GM21723 (cell line): ENCODE measurements around the gene CRMP1.
"Not testable (repeated sequence)": the region's sequence is repeated elsewhere in the genome, so short reads cannot be mapped to it uniquely, and the experiment has no call there.

ENCODE experiments used
- ATAC-seq: cut with Tn5 transposase; IDR thresholded peaks from one replicate; pipeline ENCODE4 v1.9.1; 2021; ENCODE audit warnings: mild to moderate bottlenecking, moderate library complexity; ENCODE audit not compliant: unreplicated experiment

The CRMP1 gene

DNA sequence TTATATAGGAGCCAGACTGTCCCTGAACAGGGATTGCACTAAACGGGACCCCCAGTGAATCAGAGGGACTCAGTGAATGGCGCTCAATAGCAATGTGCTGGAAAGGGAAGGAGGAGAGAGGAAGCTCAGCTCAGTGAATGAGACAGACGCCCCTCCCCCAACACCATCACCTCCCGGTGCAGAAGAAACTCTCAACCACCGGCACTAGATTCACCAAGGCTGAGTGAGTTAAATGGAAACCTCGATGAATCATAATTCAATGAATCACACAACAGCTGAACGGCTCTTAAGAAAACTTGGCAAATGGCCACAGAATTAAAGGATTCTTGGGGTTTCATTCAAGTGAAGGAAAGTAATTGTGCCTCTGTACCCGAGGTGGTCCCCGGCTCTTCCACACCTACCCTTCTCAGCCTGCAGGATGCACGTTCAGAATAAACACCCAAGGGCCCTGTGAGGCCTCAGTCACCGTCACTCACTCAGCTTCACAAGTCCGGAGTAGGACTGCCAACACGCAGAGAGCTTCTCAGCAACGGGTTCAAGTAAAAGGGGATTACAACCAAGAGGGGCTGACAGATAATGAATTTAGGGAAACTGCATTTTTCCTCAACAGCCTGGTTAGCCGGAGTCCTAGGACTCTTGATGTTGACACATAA is 29.3 kb downstream of the CRMP1 start:
- ATAC-seq, result no peak

DNA sequence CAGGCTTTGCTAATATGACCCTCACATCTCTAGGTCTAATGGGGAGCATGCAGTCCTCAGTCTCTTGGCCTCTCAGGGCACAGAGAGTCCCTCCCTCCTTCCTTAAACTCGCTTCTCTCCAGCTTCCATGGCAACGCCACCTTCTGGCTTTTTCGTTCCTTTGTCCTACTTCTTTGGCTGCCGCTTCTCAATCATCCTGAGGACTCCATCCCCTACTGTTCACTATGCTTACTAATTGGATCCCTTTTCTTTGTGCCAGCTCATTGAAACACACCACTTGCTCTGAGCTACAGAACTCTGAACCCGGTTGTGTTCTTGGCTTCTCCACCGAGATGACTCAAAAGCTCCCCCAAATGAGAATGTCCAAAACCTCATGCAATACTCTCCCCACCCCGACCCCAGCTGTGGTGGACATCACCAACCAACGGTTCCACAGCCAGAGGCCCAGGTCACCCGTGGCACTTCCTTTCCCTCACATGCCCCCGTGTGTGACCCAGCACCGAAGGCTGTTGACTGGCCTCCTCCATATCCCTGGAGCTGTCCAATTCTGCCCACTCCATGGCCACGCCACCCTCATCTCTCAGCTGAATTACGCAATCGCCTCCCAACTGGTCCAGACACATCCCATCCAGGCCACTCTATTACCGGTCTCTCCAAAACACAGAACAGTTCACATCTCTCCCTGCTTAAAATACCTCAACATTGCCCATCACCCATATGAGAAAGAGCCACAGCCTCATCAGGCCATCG is 34.7 kb downstream of the CRMP1 start:
- ATAC-seq, result no peak

DNA sequence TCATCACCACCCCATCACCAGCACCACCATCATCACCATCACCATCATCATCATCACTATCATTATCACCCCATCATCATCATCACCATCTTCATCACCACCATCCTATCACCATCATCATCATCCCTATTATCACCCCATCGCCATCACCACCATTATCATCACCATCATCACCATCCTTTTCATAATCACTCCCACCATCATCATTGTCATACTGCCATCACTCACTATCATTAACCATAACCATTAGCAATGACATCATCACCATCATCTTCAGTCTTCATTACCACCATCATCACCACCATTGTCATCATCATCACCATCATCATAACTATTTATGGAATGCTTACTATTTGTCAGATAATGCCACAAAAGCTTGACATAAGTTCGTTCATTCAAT is 35.7 kb downstream of the CRMP1 start:
- no peak for ATAC-seq

DNA sequence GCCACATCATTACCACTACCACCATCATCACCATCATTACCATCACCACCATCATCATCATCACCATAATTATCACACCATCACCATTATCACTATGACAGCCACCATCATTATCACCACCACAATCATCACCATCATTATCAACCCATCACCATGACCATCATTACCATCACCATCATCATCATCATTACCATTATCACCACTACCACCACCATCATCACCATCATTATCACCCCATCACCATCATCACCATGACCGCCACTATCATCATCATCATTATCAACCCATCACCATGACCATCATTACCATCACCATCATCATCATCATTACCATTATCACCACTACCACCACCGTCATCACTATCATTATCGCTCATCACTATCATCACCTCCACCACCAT is 36.5 kb downstream of the CRMP1 start:
- not testable (repeated sequence) for ATAC-seq

DNA sequence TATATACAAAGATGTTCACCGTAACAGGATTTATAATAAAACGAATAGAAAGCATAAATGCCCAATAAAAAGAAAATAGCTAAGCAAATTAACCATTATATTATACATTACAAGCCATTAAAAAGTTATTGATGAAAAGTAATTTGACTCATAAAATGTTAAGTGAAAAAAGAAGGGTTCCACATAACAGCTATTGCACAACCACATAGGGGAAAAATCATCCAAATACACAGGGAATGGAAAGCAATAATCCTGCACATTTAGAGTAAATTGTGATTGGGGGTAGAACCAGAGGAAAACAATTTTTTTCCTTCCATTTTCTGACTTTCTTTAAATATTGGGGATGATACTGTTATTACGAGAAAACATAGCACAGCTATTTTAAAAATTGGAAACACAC is 38.0 kb downstream of the CRMP1 start:
- ATAC-seq, result no peak

DNA sequence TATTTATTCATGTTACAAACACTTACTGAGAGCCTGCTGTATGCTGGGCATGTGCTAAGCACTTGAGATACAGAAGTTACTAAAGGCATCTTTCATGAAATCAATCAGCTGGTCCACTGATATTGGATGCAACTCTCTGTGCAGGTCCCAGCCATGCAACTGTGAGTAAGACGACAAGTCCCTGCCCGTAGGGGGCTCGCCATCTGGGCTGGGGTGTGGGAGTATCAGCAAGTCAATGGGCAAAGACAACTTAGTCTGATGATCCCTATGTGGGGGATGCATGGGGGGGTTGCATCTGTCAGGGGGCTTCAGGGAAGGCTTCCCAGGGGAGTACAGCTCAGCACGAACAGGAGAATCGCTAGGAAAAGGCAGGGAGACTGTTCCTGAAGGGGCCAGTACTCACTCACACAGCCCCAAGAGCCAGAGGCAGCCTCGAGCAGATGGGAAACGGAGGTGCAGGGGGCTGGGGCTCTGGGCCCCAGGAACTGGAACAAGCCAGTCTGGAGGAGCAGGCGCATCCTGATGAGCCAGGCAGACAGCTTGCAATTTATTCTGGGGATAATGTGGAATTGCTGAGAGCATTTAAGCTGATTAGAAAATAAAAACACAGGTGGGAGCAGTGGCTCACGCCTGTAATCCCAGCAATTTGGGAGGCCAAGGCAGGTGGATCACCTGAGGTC is 40.2 kb downstream of the CRMP1 start:
- no peak for ATAC-seq

DNA sequence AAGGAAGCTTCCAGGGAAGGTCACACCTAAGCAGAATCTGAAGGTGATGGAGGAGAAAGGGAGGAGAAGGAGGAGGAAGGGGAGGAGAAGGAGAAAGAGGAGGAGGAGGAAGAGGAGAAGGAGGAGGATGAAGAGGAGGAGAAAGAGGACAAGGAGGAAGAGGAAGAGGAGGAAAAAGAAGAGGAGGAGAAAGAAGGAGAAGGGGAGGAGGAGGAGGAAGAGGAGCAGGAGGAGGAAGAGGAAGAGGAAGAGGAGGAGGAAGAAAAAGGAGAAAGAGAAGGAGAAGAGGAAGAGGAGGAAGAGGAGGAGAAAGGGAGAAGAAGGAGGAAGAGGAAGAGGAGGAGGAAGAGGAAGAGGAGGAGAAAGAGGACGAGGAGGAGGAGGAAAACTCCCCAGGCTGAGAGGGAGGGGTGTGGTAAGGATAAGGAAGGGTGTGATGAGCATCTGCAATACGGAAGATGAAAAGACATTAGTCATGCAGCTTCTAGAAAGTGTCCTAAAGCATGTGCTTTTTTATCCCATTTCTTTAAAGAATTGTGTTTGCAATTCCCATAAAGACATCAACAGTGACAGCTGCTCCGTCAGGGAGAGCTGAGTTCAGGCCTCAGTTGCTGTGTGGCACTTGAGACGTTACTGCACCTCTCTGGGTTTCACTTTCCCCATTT is 41.1 kb downstream of the CRMP1 start:
- ATAC-seq, result no peak

DNA sequence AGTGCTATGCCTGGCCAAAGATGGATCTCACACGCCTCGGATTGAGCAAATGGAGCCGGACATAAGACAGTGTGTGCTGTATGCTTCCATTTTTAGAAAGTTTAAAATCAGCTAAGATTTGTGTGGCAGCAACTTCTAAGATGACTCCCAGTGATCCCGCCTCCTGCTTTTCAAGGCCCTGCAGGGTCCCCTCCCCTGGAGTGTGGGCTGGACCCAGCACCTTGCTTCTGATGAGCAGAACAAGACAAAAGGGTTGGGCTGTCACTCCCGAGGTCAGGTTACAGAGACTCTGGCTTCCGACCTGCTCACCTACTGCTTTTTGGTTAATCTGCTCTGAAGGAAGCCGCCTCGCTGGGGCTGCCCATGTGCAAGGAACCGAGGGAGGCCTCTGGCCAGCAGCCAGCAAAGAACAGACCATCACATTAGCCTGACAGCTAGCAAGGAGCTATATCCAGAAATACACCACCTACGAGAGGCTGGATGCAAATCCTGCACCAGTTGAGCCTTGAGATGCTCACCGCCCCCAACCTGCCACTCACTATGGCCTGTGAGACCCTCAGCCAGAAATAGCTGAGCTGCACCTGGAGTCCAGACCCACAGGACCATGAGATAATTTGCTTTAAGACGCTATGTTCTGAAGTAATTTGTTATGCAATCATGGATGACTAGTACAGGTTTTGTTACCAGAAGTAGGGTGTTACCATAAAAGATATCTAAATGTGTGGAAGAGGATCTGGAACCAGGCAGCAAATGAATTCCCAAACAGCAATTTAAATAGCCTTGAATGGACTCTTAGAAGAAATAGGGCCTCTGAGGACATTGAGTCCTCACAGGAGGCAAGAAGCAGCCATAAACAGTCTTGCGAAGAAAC is 47.6 kb downstream of the CRMP1 start:
- ATAC-seq, result no peak

DNA sequence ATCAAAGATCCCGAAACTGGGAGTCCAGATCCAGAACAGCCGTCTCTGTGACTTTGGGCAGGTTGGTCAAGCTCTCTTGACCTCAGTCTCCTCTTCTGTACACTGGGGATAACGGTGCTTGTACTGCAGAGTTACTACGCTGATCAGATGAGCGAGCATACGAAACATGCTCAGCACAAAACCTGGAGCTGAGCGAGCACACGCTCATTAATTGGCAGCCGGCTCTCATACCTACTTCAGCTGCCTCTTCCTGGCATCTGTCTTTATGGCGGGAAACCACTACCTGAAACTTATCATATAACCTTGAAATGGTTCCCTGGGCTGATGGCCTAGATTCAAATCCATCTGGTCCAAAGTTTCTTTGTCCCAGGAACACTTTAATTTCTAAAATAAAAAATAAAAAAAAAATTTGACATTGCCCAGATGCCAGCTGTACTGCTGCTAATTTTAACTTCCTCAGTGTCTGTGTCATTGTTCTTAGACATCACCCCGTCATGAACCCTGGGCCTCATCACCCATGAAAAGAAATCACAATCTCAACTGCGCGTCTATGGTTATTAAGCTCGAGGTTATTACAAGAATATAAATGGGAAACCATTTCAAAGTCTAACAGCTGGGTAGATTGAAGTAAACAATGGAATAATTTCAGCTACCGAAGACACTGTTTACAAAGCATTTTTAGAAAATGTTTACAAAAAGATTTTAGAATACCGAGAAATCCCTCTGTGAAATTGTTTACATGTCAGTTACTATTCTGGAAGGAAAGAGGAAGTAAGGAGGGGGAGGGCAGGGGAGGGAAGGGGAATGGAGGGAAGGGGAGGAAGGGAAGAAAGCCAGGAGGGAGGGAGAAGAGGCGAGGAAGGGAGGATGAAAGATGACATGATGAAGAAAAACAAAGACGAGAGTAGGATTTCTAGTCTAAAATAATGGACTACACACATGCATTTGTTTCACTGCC is 49.0 kb downstream of the CRMP1 start:
- ATAC-seq, result no peak

DNA sequence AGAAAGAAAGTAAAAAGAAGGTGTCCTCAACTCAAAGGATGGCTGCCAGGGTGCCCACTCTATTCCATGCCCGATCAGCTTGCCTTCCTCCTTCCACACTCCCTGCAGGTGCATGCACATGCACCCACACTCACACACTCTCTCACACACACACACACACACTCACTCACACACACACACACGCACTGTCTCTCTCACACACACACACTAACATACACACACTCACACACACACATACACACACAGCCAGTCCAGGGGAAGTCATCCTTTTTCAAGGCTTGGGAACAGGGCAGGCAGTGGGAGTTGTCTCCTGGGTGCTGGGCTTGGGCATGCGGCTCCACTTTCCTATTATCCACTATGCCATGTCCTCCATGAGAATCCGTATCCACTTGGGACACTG is 50.4 kb downstream of the CRMP1 start:
- ATAC-seq, result no peak

DNA sequence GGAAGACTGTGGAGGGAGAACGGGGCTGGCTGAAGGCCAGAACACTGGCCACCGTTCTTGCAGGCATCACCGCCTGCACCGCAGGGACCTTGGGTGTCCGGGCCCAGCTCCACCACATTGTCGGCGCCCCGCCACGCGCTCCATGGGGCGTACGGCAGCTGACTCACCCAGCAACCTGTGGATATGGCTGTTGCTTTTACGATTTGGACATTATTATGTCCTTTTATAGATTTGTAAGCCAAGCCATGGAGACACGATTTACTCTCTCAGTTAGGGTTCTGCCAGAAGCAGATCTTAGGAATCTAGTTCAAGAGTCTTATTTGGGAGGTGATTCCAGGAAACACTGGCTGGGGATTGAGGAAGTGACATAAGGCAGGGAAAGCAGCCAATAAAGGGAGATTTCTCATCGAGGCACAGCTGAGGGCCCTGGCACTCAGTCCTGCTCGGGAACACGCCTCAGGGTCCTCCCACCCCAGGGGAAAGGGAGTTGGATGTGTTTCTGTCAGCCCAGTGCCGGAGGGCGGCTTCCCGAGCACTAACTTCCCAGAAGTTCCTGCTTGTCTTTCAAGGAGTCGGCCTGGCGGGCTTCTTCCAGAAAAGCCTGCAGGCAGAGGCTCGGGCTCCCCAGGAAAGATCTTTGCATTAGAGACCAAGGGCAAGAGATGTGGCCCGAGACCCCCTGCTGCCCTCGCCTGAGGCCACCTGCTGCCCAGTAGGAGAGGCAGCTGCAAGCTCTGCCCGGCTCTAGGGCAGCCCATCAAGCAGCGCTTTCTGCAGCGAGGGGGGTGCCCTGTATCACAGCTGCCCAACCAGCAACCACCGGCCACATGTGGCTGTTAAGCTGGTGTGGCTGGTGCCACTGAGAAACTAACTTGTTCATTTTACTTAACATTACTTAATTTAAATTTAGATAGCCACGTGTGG is 52.9 kb downstream of the CRMP1 start:
- no peak for ATAC-seq

DNA sequence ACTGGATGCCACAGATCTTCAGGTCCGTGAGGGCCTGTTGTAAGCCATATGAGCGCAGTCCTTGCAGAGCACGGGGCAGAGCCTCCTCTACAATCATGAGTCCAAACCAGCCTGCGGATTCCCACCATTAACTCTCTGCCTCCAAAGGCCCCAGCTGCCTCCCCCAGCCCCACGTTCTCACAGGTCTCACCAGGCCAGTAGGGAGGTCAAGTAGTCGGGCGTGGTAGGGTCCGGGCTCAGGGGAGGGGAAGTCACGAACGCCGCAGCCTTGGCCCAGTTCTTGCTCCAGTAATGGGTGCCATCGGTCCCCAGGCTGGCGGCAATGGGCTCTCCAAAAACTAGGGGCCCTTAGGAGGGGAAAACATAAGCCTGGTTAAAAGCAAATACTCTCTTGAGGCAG is 53.6 kb downstream of the CRMP1 start:
- ATAC-seq, result no peak

DNA sequence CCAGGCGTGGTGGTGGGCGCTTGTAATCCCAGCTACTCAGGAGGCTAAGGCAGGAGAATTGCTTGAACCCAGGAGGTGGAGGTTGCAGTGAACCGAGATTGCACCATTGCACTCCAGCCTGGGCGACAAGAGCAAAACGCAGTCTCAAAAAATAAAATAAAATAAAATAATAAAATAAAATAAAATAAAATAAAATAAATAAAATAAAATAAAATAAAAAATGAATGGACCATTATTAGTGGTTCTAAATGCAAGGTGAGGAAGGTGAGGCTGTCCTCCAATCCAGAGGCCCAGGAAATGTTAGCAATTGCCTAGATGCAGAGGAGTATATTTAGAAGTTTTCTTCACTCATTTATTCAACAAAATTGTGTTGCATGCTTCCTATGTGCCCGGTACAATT is 55.4 kb downstream of the CRMP1 start:
- not testable (repeated sequence) for ATAC-seq

DNA sequence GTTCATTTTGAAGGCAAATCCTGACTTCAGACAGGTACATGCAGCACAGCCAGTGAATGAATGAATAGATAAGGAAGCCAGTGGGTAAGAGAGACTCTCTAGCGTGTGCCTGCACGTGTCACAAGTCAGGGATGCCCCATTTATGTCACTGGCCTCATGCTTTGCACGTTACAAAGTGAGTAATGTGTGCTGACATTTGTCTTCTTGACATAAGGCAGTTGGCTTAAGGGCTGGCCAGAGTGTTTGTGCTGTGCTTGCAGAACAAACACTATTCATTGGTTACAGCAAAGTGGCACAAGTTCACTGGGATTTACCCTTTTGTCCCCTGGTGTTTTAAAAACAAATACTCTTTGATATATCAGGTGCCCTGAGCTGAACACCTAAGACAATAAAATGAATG is 55.9 kb downstream of the CRMP1 start:
- no peak for ATAC-seq

DNA sequence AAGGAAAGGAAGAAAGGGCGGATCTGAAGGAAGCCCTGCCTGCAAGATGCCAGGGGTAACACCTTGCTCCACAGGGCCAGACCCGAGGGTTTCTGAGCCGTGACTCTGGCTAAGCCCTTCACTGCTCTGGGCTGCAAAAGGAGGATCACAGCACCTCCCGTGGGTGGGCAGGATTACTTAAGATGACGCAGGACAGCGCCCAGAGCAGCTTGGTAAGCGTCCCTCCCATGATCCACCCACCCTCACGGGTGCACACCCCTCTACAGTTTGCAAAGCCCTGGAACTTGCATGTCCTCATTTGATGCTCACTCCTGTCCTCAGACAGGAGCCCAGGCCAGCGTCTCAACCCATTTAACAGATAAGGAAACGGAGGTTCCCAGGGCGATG is 64.9 kb downstream of the CRMP1 start:
- no peak for ATAC-seq

DNA sequence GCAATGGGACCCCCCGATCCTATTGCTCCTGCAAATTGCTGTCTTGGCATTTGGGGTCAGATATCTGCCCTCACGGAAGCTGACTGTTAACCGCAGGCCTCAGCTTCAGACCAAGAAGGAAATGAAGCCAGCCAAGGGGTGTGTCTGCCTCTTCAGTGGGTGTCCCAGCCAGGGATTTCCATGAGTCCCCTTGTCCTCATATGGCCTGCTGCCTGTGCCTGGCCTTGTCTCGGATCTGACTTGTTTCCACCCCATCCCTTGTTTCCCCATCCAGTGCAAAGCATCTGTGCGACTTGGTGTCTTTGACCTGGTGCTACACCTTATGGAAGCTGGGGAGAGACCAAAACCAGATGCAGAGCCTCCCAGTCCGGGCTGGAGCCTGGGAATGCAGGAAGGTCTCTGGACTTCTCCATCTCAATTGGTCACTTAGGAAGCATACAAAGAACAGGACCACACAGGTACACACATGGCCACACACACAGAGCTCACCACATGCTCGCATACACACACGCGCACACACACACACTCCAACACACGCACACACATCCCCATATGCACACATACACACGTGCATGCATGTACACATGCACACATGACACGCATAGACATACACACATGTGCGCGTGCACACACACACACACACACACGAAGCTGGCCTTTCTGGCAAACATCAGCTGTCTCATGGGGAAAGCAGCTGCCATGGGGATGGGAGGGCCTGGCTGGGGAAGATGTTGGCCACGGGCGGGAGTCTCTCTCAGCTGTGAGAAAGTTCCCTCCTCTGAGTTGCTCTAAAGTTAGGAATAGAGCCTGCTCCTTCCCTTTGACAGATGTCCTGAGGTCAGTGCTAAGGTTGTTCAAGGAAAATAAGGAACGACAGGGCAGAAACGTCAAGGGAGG is 65.5 kb downstream of the CRMP1 start:
- no peak for ATAC-seq

DNA sequence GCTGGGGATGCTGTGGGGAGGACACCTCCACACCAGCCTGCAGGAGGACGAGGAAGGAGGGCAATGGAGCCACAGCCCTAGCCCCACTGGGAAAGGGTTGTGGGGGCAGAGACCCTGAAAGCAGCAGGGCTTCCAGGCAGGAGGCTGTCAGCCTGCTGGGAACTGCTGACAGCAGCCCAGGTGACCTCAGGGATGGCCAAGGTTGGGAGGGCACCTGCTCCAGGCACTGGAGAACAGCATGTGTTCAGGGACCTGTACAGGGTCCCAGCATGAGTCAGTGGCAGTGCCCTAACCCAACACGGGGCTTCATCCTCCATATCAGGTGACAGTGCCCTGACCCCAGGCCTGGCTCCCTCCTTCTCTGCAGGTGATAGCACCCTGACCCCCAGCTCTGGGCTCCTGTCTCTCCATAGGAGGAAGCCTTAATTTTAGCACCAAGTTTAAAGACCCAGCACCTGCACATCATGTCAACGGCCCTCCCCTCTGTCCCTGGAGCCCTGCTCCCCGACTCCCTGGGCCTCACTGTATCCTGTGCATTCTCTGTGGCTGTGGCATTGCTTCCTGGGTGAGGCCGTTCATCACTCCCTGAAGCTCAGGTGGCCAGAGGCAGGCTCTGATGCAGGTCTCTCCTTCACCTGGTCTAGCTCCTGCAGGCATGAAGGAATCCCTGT is 66.3 kb downstream of the CRMP1 start:
- ATAC-seq, result no peak
